ENCODE measurements around the gene SERPINA12. TPM values are rescaled to one million over a fixed set of nuclear protein-coding genes. Genes with fewer than 3 reads are reported as not detected.

SERPINA12 gene
- total and polyA plus RNA-seq, 2 of the 13 experiments (the other 11 are each of a cell fraction or from before 2014, with no cell fraction given), result 0.08 TPM; not detected in 1

- TF ChIP-seq, protein P1, sequence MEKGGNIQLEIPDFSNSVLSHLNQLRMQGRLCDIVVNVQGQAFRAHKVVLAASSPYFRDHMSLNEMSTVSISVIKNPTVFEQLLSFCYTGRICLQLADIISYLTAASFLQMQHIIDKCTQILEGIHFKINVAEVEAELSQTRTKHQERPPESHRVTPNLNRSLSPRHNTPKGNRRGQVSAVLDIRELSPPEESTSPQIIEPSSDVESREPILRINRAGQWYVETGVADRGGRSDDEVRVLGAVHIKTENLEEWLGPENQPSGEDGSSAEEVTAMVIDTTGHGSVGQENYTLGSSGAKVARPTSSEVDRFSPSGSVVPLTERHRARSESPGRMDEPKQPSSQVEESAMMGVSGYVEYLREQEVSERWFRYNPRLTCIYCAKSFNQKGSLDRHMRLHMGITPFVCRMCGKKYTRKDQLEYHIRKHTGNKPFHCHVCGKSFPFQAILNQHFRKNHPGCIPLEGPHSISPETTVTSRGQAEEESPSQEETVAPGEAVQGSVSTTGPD (CRISPR knock-in tag; IDR thresholded peaks at IDR 0.05), result no peak
- TF ChIP-seq ZNF503 (CRISPR knock-in tag; IDR thresholded peaks at IDR 0.05), result peak; percentile 43; the same call in 1 of the 2 replicates
- TF ChIP-seq TMF1 (CRISPR knock-in tag; IDR thresholded peaks at IDR 0.05; ENCODE audit: low read depth), result no peak
- TF ChIP-seq KLF6 (CRISPR knock-in tag; IDR thresholded peaks at IDR 0.05), result no peak
- TF ChIP-seq RARA (CRISPR knock-in tag; IDR thresholded peaks at IDR 0.05), result peak; percentile 92
- TF ChIP-seq RAD21 (CRISPR knock-in tag; IDR thresholded peaks at IDR 0.05), result no peak
- no peak for TF ChIP-seq MATR3 (CRISPR knock-in tag; IDR thresholded peaks at IDR 0.05)
- TF ChIP-seq NKX3-1 (CRISPR knock-in tag; IDR thresholded peaks at IDR 0.05), result no peak
- TF ChIP-seq NR2F1 (CRISPR knock-in tag; IDR thresholded peaks at IDR 0.05), result peak in 1 of 2 experiments; percentile 91; a peak in 2 of 4 replicates
- no peak for TF ChIP-seq E2F2 (CRISPR knock-in tag; IDR thresholded peaks at IDR 0.05; ENCODE audit: borderline replicate concordance)
- TF ChIP-seq HNRNPH1 (optimal IDR thresholded peaks at IDR 0.05; ENCODE audit: low read depth, low read length), result no peak
- TF ChIP-seq ZFP41 (CRISPR knock-in tag; IDR thresholded peaks at IDR 0.05; ENCODE audit: borderline replicate concordance), result 0 out of 2 replicates have a peak, but pooled peaks have one; percentile 27
- TF ChIP-seq HNRNPLL (IDR thresholded peaks at IDR 0.05; ENCODE audit: low read depth, low read length, poor library complexity, severe bottlenecking), result no peak
- TF ChIP-seq ZNF619 (CRISPR knock-in tag; IDR thresholded peaks at IDR 0.05), result 0 out of 2 replicates have a peak, but pooled peaks have one; percentile 73
- no peak for TF ChIP-seq JARID2 (CRISPR knock-in tag; IDR thresholded peaks at IDR 0.05; ENCODE audit: insufficient replicate concordance)
- peak; percentile 49; the same call in 1 of the 2 replicates for TF ChIP-seq ZNF598 (CRISPR knock-in tag; IDR thresholded peaks at IDR 0.05; ENCODE audit: borderline replicate concordance)
- no peak for TF ChIP-seq NFIB (CRISPR knock-in tag; IDR thresholded peaks at IDR 0.05; ENCODE audit: borderline replicate concordance)
- no peak for TF ChIP-seq SIN3B (IDR thresholded peaks at IDR 0.05; ENCODE audit: low read length)
- TF ChIP-seq, protein P2, sequence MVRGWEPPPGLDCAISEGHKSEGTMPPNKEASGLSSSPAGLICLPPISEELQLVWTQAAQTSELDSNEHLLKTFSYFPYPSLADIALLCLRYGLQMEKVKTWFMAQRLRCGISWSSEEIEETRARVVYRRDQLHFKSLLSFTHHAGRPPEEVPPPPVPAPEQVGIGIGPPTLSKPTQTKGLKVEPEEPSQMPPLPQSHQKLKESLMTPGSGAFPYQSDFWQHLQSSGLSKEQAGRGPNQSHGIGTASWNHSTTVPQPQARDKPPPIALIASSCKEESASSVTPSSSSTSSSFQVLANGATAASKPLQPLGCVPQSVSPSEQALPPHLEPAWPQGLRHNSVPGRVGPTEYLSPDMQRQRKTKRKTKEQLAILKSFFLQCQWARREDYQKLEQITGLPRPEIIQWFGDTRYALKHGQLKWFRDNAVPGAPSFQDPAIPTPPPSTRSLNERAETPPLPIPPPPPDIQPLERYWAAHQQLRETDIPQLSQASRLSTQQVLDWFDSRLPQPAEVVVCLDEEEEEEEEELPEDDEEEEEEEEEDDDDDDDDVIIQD (CRISPR knock-in tag; IDR thresholded peaks at IDR 0.05; ENCODE audit: low read depth), result no peak
- no peak for TF ChIP-seq TBP (CRISPR knock-in tag; IDR thresholded peaks at IDR 0.05)
- no peak for TF ChIP-seq JUND (CRISPR knock-in tag; IDR thresholded peaks at IDR 0.05)
- no peak for TF ChIP-seq NCOA1 (CRISPR knock-in tag; IDR thresholded peaks at IDR 0.05)
- TF ChIP-seq ZNF713 (CRISPR knock-in tag; IDR thresholded peaks at IDR 0.05), result peak; percentile 93; the same call in 1 of the 2 replicates
- no peak for TF ChIP-seq SP2 (CRISPR knock-in tag; IDR thresholded peaks at IDR 0.05)
- TF ChIP-seq SALL2 (CRISPR knock-in tag; IDR thresholded peaks at IDR 0.05), result no peak
Observed at GRCh38 chr14:94548131-94548998, 39.1 kb upstream of the SERPINA12 start (continued).

All from HepG2 (cell line).